22Rv1 (cell line): Measurements from ENCODE around the gene HOXD8.

Experiments
- H3K27ac ChIP-seq: fragments of 450-650 bp; 2 replicates; pipeline ENCODE4 v1.5.1; 2017
- ZFX ChIP-seq: fragments of 450-650 bp; IDR thresholded peaks from 2 replicates; pipeline ENCODE4 v1.6.1; 2017; ENCODE audit warnings: antibody characterized with exemption, borderline replicate concordance
- TF ChIP-seq, protein P1 (sequence below): fragments of 450-650 bp; IDR thresholded peaks from 2 replicates; pipeline ENCODE4 v1.5.1; 2017; ENCODE audit warnings: mild to moderate bottlenecking

Gene HOXD8

DNA sequence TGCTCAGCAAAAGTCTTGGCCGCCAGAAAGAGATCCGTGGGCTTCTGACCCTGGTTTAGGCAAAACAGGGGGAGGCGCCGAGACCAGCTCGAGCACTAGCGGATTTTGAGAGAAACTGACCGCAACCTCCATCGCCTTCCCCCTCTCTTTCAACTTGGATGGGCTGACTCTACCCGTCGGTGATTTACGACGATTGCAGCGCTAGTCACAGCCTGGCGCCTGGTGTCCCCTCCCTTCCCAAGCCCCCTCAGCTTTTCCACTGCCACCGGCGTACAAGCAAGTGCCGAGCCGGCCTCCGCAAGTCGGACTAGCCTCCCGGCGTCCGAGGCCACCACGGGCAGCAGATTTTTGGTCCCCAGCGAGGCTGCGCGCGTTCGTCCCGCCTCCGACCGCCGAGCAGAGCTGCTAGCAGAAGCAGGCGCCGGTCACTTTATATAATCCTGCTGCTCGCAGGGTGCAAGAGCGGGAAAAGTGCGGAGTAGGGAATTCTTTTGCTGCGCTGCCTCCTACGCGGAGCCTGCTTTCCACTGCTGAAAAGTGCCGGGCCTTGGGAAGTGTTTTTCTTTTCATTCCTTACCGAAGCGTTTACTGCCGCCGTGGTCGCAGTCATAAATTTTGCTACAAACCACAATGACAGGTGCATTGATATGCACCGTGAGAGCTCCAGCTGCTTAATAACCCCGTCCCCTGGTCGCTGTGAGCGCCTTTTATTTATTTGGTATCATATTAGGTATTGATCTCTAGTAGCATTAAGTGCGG, 35.3 kb downstream of the HOXD8 start:
- TF ChIP-seq ZFX: no peak
- TF ChIP-seq, protein P1, sequence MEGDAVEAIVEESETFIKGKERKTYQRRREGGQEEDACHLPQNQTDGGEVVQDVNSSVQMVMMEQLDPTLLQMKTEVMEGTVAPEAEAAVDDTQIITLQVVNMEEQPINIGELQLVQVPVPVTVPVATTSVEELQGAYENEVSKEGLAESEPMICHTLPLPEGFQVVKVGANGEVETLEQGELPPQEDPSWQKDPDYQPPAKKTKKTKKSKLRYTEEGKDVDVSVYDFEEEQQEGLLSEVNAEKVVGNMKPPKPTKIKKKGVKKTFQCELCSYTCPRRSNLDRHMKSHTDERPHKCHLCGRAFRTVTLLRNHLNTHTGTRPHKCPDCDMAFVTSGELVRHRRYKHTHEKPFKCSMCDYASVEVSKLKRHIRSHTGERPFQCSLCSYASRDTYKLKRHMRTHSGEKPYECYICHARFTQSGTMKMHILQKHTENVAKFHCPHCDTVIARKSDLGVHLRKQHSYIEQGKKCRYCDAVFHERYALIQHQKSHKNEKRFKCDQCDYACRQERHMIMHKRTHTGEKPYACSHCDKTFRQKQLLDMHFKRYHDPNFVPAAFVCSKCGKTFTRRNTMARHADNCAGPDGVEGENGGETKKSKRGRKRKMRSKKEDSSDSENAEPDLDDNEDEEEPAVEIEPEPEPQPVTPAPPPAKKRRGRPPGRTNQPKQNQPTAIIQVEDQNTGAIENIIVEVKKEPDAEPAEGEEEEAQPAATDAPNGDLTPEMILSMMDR: no peak
- no peak overlapping the region for H3K27ac ChIP-seq

DNA sequence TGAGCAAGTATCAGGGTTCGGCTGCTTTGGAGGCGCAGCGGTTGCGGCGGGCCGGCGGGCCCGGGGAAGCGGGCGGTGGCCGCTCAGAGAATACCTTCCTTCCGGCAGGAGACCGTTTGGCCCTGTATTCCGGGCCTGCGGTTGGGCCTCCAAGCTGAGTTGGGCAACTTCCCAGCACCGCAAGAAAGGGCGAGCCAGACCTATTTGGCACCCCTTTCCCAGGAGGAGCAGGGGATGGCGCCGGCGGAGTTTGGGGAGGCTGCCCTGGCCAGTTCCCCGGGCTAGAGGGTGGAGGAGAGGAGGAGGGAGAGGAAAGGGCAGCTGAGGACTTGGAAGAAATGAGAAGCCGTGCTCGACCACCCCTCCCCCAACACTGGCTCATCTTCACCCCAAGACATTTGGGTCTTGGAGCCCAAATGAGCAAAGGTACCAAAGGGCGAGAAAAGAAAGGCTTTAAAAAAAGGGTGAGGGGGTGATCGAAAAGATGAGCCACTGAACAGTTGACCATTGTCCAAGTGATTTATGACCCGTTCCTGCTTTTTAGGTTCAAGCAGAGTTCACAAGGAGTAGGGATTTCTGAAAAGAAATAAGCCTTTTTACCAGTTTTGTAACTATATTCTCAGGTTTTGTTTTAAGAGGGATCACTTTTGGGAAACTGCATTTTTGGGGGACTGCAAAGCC, 36.0 kb downstream of the HOXD8 start:
- H3K27ac ChIP-seq: no peak overlapping the region
- no peak for TF ChIP-seq ZFX
- TF ChIP-seq, protein P1: no peak

DNA sequence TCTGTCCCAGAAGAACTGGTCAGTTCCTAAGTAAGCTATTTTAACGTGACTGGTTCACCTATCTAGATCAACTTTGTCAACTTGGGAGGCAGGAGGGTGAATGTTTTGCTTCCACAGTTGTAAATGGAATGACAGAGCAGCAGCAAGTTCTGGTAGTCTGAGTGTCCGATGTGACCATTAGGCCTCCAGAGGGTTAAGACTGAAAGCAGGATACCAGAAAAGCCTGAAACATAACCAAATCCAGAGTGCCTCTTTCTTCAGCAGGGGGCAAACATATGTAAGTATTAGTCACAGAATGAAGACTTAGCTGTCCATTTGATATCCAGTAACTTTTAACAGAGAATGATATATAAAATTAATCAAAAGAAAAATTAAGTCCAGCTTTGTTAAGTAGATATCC, 36.8 kb downstream of the HOXD8 start:
- H3K27ac ChIP-seq: no peak overlapping the region
- TF ChIP-seq, protein P1: no peak
- no peak for TF ChIP-seq ZFX

DNA sequence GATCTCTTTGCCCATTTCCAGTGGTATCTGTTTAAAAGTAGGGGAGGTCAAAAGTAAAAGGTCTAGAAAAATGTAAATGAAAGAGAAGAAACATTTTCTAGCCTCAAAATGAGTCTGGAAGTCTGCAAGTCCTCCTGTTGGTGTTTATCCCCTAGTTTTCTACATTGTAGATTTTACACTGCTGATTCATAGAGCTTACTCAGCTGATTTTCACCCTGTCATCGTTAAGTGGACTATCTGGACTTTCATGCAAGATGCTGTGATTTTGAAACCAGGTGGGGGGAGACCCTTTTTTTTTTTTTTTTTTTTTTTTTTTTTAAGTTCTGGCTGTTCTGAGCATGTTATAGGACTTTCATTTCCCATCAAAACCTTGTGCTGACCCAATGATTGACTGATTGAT, 37.9 kb downstream of the HOXD8 start:
- no peak overlapping the region for H3K27ac ChIP-seq
- no peak for TF ChIP-seq ZFX
- TF ChIP-seq, protein P1: no peak

DNA sequence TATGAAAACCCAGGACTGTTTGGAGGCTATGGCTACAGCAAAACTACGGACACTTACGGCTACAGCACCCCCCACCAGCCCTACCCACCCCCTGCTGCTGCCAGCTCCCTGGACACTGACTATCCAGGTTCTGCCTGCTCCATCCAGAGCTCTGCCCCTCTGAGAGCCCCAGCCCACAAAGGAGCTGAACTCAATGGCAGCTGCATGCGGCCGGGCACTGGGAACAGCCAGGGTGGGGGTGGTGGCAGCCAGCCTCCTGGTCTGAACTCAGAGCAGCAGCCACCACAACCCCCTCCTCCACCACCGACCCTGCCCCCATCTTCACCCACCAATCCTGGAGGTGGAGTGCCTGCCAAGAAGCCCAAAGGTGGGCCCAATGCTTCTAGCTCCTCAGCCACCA, 39.7 kb downstream of the HOXD8 start:
- TF ChIP-seq, protein P1: no peak
- no peak for TF ChIP-seq ZFX
- H3K27ac ChIP-seq: no peak overlapping the region

DNA sequence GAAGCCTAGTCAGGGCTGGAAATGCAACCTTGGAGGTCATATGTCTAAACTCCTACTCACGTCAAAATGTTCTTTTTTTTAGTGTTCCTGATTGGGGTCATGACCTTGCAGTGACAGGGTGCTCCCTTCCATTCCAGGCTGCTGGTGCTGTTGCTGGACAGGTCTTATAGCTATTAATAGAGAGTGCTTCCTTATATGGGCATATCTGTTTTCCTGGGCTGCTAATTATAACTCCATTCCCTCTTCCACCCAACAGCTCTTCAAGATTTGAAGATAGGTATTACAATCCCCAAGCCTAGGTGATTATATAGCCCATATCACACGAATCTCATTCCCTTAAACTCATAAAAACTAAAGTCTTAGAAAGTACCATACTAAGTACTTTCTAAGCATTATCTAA, 40.2 kb downstream of the HOXD8 start:
- TF ChIP-seq, protein P1: no peak
- TF ChIP-seq ZFX: no peak
- H3K27ac ChIP-seq: no peak overlapping the region
